Trophoblast cell (in vitro differentiated cells and primary cell): ENCODE results near the gene MAP7D3. TPM values are rescaled to one million over a fixed set of nuclear protein-coding genes. Genes with fewer than 3 reads are reported as not detected.
A peak's percentile ranks its signal among the peaks of the same experiment; 100 is the strongest.
"Not testable (repeated sequence)": the region's sequence is repeated elsewhere in the genome, so short reads cannot be mapped to it uniquely, and the experiment has no call there.

Source experiments
- DNase-seq, 2 donors: peaks; one replicate each; pipeline ENCODE4 v3.0.0-alpha.2; 2016
- H2AFZ ChIP-seq: 2 replicates; pipeline ENCODE4 v1.6.1; 2013; ENCODE audit warnings: low read length, moderate library complexity, mild to moderate bottlenecking; ENCODE audit not compliant: insufficient read depth, poor library complexity
- H2AK5ac ChIP-seq: 2 replicates; pipeline ENCODE4 v1.6.1; 2013; ENCODE audit warnings: mild to moderate bottlenecking, low read length
- H2BK120ac ChIP-seq: 2 replicates; pipeline ENCODE4 v1.6.1; 2013; ENCODE audit warnings: low read length, mild to moderate bottlenecking, moderate library complexity; ENCODE audit not compliant: insufficient read depth, poor library complexity
- H2BK12ac ChIP-seq: 2 replicates; pipeline ENCODE4 v1.6.1; 2013; ENCODE audit warnings: mild to moderate bottlenecking, low read length, moderate library complexity
- H2BK5ac ChIP-seq: 2 replicates; pipeline ENCODE4 v1.6.1; 2013; ENCODE audit warnings: low read length, low read depth, moderate library complexity, mild to moderate bottlenecking; ENCODE audit not compliant: poor library complexity
- H3K14ac ChIP-seq: 2 replicates; pipeline ENCODE4 v1.6.1; 2013; ENCODE audit warnings: mild to moderate bottlenecking, low read length
- H3K18ac ChIP-seq: 2 replicates; pipeline ENCODE4 v1.6.1; 2013; ENCODE audit warnings: mild to moderate bottlenecking, low read length
- H3K23ac ChIP-seq: 2 replicates; pipeline ENCODE4 v1.6.1; 2013; ENCODE audit warnings: low read length
- H3K27ac ChIP-seq: 2 replicates; pipeline ENCODE4 v1.5.1; 2013; ENCODE audit warnings: low read depth, mild to moderate bottlenecking, inconsistent platforms, low read length, moderate library complexity
- H3K27me3 ChIP-seq: 2 replicates; pipeline ENCODE4 v1.6.1; 2013; ENCODE audit warnings: inconsistent platforms, mild to moderate bottlenecking, low read length, moderate library complexity; ENCODE audit not compliant: insufficient read depth
- H3K36me3 ChIP-seq, 2 experiments: 1 replicate in 1 of 2; 2 replicates in 1 of 2; pipeline ENCODE4 v1.6.1; 2013; ENCODE audit warnings: low read length in 2 of 2, mild to moderate bottlenecking in 2 of 2, moderate library complexity in 1 of 2; ENCODE audit not compliant: insufficient read depth in 2 of 2, control insufficient read depth in 1 of 2
- H3K4ac ChIP-seq: 2 replicates; pipeline ENCODE4 v1.6.1; 2013; ENCODE audit warnings: low read depth, mild to moderate bottlenecking, low read length, moderate library complexity
- H3K4me1 ChIP-seq, 2 experiments: 1 replicate in 1 of 2; 2 replicates in 1 of 2; pipeline ENCODE4 v1.6.1; 2013; ENCODE audit warnings: low read length in 2 of 2, mild to moderate bottlenecking in 2 of 2, moderate library complexity in 1 of 2; ENCODE audit not compliant: insufficient read depth in 2 of 2, control insufficient read depth in 1 of 2
- H3K4me2 ChIP-seq: 2 replicates; pipeline ENCODE4 v1.6.1; 2013; ENCODE audit warnings: inconsistent platforms, mild to moderate bottlenecking, low read length, moderate library complexity
- H3K4me3 ChIP-seq: 2 replicates; pipeline ENCODE4 v1.5.1; 2013; ENCODE audit warnings: mild to moderate bottlenecking, low read depth, low read length, inconsistent platforms
- H3K79me1 ChIP-seq: one replicate; pipeline ENCODE4 v1.6.1; 2013; ENCODE audit warnings: low read length
- H3K79me2 ChIP-seq: 2 replicates; pipeline ENCODE4 v1.6.1; 2013; ENCODE audit warnings: low read length, mild to moderate bottlenecking; ENCODE audit not compliant: control insufficient read depth, insufficient read depth, poor library complexity
- H3K9ac ChIP-seq: 2 replicates; pipeline ENCODE4 v1.6.1; 2013; ENCODE audit warnings: mild to moderate bottlenecking, low read length
- H3K9me3 ChIP-seq: 2 replicates; pipeline ENCODE4 v1.6.1; 2013; ENCODE audit warnings: low read depth, mild to moderate bottlenecking, control low read depth, inconsistent platforms, low read length; ENCODE audit not compliant: insufficient read depth
- H4K12ac ChIP-seq: 2 replicates; pipeline ENCODE4 v1.6.1; 2013; ENCODE audit warnings: low read depth, mild to moderate bottlenecking, low read length, moderate library complexity
- H4K8ac ChIP-seq: 2 replicates; pipeline ENCODE4 v1.6.1; 2013; ENCODE audit warnings: low read depth, mild to moderate bottlenecking, low read length, moderate library complexity
- H4K91ac ChIP-seq: one replicate; pipeline ENCODE4 v1.6.1; 2013; ENCODE audit warnings: low read depth, mild to moderate bottlenecking, low read length, moderate library complexity
- WGBS: extraction: QIAGEN DNeasy Blood & Tissue Kit; methylation state at CpG from one replicate; pipeline ENCODE4 v1.1.7; 2013; ENCODE audit warnings: missing lambda C conversion rate; ENCODE audit not compliant: insufficient read length, insufficient coverage; ENCODE audit errors: extremely low coverage; 5-methylcytosine and 5-hydroxymethylcytosine counted together
- polyA plus RNA-seq: library from polyadenylated mRNA; stranded (reverse); fragments of 200-250 nt; gene quantifications from 2 replicates; pipeline ENCODE4 v1.2.3, GENCODE V29; 2013

MAP7D3 gene
- 6.8 and 7.6 TPM in 2 replicates for polyA plus RNA-seq

GRCh38 chrX:136251041-136251991, at the start of gene MAP7D3:
Gene MAP7D3, minus strand, starts transcription at chrX:136251400. Its CDS starts 42 bp downstream, at chrX:136251358.
- H3K18ac ChIP-seq, result peak within 1 kb of the TSS; percentile 69
- H4K91ac ChIP-seq, result peak within 1 kb of the TSS; percentile 76
- H4K12ac ChIP-seq, result peak within 1 kb of the TSS; percentile 85
- H3K4me2 ChIP-seq, result peak within 1 kb of the TSS; percentile 95
- H3K14ac ChIP-seq, result peak within 1 kb of the TSS; percentile 67
- no peak within 1 kb of the TSS for H3K4ac ChIP-seq
- H2BK12ac ChIP-seq, result no peak within 1 kb of the TSS
- no peak within 1 kb of the TSS for H2AK5ac ChIP-seq
- peak; percentile 42 to 65 for DNase-seq
- peak within 1 kb of the TSS; percentile 86 for H2AFZ ChIP-seq
- H3K23ac ChIP-seq, result no peak within 1 kb of the TSS
- peak within 1 kb of the TSS; percentile 49 for H2BK120ac ChIP-seq
- no peaks in the 10 kb centered on the region for H3K79me1 ChIP-seq
- WGBS, result no CpG with 5 or more reads among the region's 73 CpGs
- H3K4me1 ChIP-seq, result peaks cover 0 to 2% of the 10 kb centered on the region in 2 experiments
- H3K79me2 ChIP-seq, result no peaks in the 10 kb centered on the region
- H3K9me3 ChIP-seq, result no peaks in the 10 kb centered on the region
- peak within 1 kb of the TSS; percentile 58 for H3K9ac ChIP-seq
- peak within 1 kb of the TSS; percentile 76 for H4K8ac ChIP-seq
- H3K36me3 ChIP-seq, result no peaks in the 10 kb centered on the region
- peak within 1 kb of the TSS; percentile 78 for H3K4me3 ChIP-seq
- no peak within 1 kb of the TSS for H2BK5ac ChIP-seq
- H3K27ac ChIP-seq, result no peak within 1 kb of the TSS
- no peaks in the 10 kb centered on the region for H3K27me3 ChIP-seq

GRCh38 chrX:136300721-136301120, 49.5 kb upstream of the MAP7D3 start, which contains the start of gene ADGRG4:
Gene ADGRG4, plus strand, starts transcription at chrX:136300963. Its CDS starts 7,815 bp downstream, at chrX:136308778.
- not testable (repeated sequence) for DNase-seq, H3K18ac ChIP-seq
- no CpG with 5 or more reads among the region's 4 CpGs for WGBS

GRCh38 chrX:136295380-136295779, 44.2 kb upstream of the MAP7D3 start:
- Histone ChIP-seq H3K14ac (no peak overlapping the region), H3K4ac (no peak overlapping the region), H4K12ac (no peak overlapping the region), H3K36me3 (no peaks in the 10 kb centered on the region), H2BK120ac (no peak overlapping the region), H2AK5ac (no peak overlapping the region), H2BK12ac (no peak overlapping the region), H3K27ac (no peak overlapping the region), H3K79me1 (no peaks in the 10 kb centered on the region), H3K9me3 (no peaks in the 10 kb centered on the region), H3K18ac (no peak overlapping the region), H3K4me3 (no peak overlapping the region), H3K4me1 (no peaks in the 10 kb centered on the region), H2BK5ac (no peak overlapping the region), H3K4me2 (no peak overlapping the region), H3K23ac (no peak overlapping the region), H4K91ac (no peak overlapping the region), H4K8ac (no peak overlapping the region), H3K9ac (no peak overlapping the region), H3K79me2 (no peaks in the 10 kb centered on the region), H3K27me3 (no peaks in the 10 kb centered on the region), H2AFZ (no peak overlapping the region)
- no CpG with 5 or more reads among the region's 8 CpGs for WGBS
- DNase-seq, result no peak

More at GRCh38 chrX:136300721-136301120, 49.5 kb upstream of the MAP7D3 start, which contains the start of gene ADGRG4:
- H3K79me1 ChIP-seq, H3K9ac ChIP-seq, H3K4me2 ChIP-seq, H3K79me2 ChIP-seq, H2AK5ac ChIP-seq, H3K23ac ChIP-seq, H3K4me1 ChIP-seq, H4K12ac ChIP-seq, H3K14ac ChIP-seq, H2BK120ac ChIP-seq, H3K27me3 ChIP-seq, H4K91ac ChIP-seq, H4K8ac ChIP-seq, H3K9me3 ChIP-seq, H3K4me3 ChIP-seq, H2AFZ ChIP-seq, H2BK5ac ChIP-seq, H2BK12ac ChIP-seq, H3K27ac ChIP-seq, H3K4ac ChIP-seq, H3K36me3 ChIP-seq: not testable (repeated sequence)

GRCh38 chrX:136292656-136293055, 41.5 kb upstream of the MAP7D3 start:
- Histone ChIP-seq H2BK12ac (no peak overlapping the region), H3K79me2 (no peaks in the 10 kb centered on the region), H3K14ac (no peak overlapping the region), H3K23ac (no peak overlapping the region), H3K4ac (no peak overlapping the region), H4K8ac (no peak overlapping the region), H3K27me3 (no peaks in the 10 kb centered on the region), H2AFZ (no peak overlapping the region), H3K27ac (no peak overlapping the region), H3K9me3 (no peaks in the 10 kb centered on the region), H3K4me3 (no peak overlapping the region), H4K91ac (no peak overlapping the region), H2BK120ac (no peak overlapping the region), H3K18ac (no peak overlapping the region), H3K4me2 (no peak overlapping the region), H3K79me1 (no peaks in the 10 kb centered on the region), H3K4me1 (no peaks in the 10 kb centered on the region), H3K36me3 (no peaks in the 10 kb centered on the region), H2BK5ac (no peak overlapping the region), H2AK5ac (no peak overlapping the region), H3K9ac (no peak overlapping the region), H4K12ac (no peak overlapping the region)
- no peak for DNase-seq
- no CpG with 5 or more reads among the region's 2 CpGs for WGBS
